Stimulated activated CD4-positive, alpha-beta T cell treated with anti-CD3 and anti-CD28 coated beads, Interleukin-2, amount 100 ng/mL, for 24 hours (primary cell): ENCODE results near the gene ZNF366.

ENCODE experiments used
- DNase-seq, 2 donors: peaks; one replicate each; pipeline ENCODE4 v3.0.0-alpha.2; 2020

Gene ZNF366

GRCh38 chr5:72464071-72464470, 43.1 kb downstream of the ZNF366 start:
- no peak for DNase-seq

- no peak for DNase-seq
Observed at GRCh38 chr5:72463449-72464052, 43.7 kb downstream of the ZNF366 start.

GRCh38 chr5:72460413-72460812, 46.8 kb downstream of the ZNF366 start:
- no peak for DNase-seq

- no peak for DNase-seq
Observed at GRCh38 chr5:72459913-72460312, 47.3 kb downstream of the ZNF366 start.

- DNase-seq, result no peak
Observed at GRCh38 chr5:72459089-72459661, 48.0 kb downstream of the ZNF366 start.

GRCh38 chr5:72458407-72458806, 48.8 kb downstream of the ZNF366 start:
- DNase-seq, result no peak

GRCh38 chr5:72457491-72457890, 49.7 kb downstream of the ZNF366 start:
- no peak for DNase-seq

- no peak for DNase-seq
Observed at GRCh38 chr5:72456391-72457074, 50.7 kb downstream of the ZNF366 start.

- DNase-seq, result no peak
Observed at GRCh38 chr5:72455476-72455875, 51.7 kb downstream of the ZNF366 start.

GRCh38 chr5:72454996-72455395, 52.2 kb downstream of the ZNF366 start:
- DNase-seq, result no peak

GRCh38 chr5:72453246-72453775, 53.9 kb downstream of the ZNF366 start:
- no peak for DNase-seq

- no peak for DNase-seq
Observed at GRCh38 chr5:72452515-72453245, 54.5 kb downstream of the ZNF366 start.

- no peak for DNase-seq
Observed at GRCh38 chr5:72451741-72452505, 55.3 kb downstream of the ZNF366 start.

GRCh38 chr5:72448368-72448767, 58.8 kb downstream of the ZNF366 start:
- no peak for DNase-seq

GRCh38 chr5:72447751-72448150, 59.5 kb downstream of the ZNF366 start:
- DNase-seq, result no peak

GRCh38 chr5:72445969-72446368, 61.2 kb downstream of the ZNF366 start:
- DNase-seq, result no peak

- DNase-seq, result no peak
Observed at GRCh38 chr5:72443883-72444282, 63.3 kb downstream of the ZNF366 start.

GRCh38 chr5:72441862-72442540, 65.2 kb downstream of the ZNF366 start:
- no peak for DNase-seq

- no peak for DNase-seq
Observed at GRCh38 chr5:72441094-72441723, 66.0 kb downstream of the ZNF366 start.

GRCh38 chr5:72440207-72440638, 67.0 kb downstream of the ZNF366 start:
- no peak for DNase-seq

GRCh38 chr5:72439192-72439591, 68.0 kb downstream of the ZNF366 start:
- no peak for DNase-seq

GRCh38 chr5:72438141-72438540, 69.1 kb downstream of the ZNF366 start:
- DNase-seq, result no peak
